Activated CD4-positive, CD25-positive, alpha-beta regulatory T cell treated with anti-CD3 and anti-CD28 coated beads, Interleukin-2, amount 50 U/mL, for 72 hours (primary cell): ENCODE data around the gene NRXN2.

Experiments
- DNase-seq: peaks from one replicate; pipeline ENCODE4 v3.0.0; 2021

The NRXN2 gene

GRCh38 chr11:64723117-64723906 is at the start of gene NRXN2:
TSS of gene NRXN2 (minus strand) at chr11:64723197. CDS start at chr11:64713699, 9,498 bp downstream.
- peak; percentile 87 for DNase-seq

- DNase-seq, result no peak
Observed at GRCh38 chr11:64772303-64773018, 49.5 kb upstream of the NRXN2 start.

- no peak for DNase-seq
Observed at GRCh38 chr11:64771861-64772260, 48.9 kb upstream of the NRXN2 start.

- peak; percentile 21 for DNase-seq
Observed at GRCh38 chr11:64770120-64770519, 47.1 kb upstream of the NRXN2 start.

GRCh38 chr11:64769283-64769682 is 46.3 kb upstream of the NRXN2 start:
- peak; percentile 8 for DNase-seq

- DNase-seq, result no peak
Observed at GRCh38 chr11:64768300-64768694, 45.3 kb upstream of the NRXN2 start.

- peak; percentile 77 for DNase-seq
Observed at GRCh38 chr11:64767344-64768299, 44.6 kb upstream of the NRXN2 start.

GRCh38 chr11:64766881-64767280 is 43.9 kb upstream of the NRXN2 start:
- peak; percentile 26 for DNase-seq

- DNase-seq, result peak; percentile 30
Observed at GRCh38 chr11:64765851-64766665, 43.1 kb upstream of the NRXN2 start.

GRCh38 chr11:64765291-64765850 is 42.4 kb upstream of the NRXN2 start:
- DNase-seq, result peak; percentile 29

- peak; percentile 15 for DNase-seq
Observed at GRCh38 chr11:64764753-64765152, 41.8 kb upstream of the NRXN2 start.

- peak; percentile 32 for DNase-seq
Observed at GRCh38 chr11:64764040-64764611, 41.1 kb upstream of the NRXN2 start.

- peak; percentile 30 for DNase-seq
Observed at GRCh38 chr11:64763526-64764039, 40.6 kb upstream of the NRXN2 start.

GRCh38 chr11:64762674-64763525 is 39.9 kb upstream of the NRXN2 start:
- DNase-seq, result peak; percentile 28

- peak; percentile 28 for DNase-seq
Observed at GRCh38 chr11:64762277-64762673, 39.3 kb upstream of the NRXN2 start.

- peak; percentile 29 for DNase-seq
Observed at GRCh38 chr11:64760759-64761420, 37.9 kb upstream of the NRXN2 start.

- DNase-seq, result peak; percentile 22
Observed at GRCh38 chr11:64759722-64760719, 37.0 kb upstream of the NRXN2 start, which contains the start of gene PYGM. TSS of gene PYGM (minus strand) at chr11:64759974. CDS start at chr11:64759898, 76 bp downstream.

- no peak for DNase-seq
Observed at GRCh38 chr11:64759131-64759721, 36.2 kb upstream of the NRXN2 start.
